ENCODE results near the gene CHRM1.

DNA sequence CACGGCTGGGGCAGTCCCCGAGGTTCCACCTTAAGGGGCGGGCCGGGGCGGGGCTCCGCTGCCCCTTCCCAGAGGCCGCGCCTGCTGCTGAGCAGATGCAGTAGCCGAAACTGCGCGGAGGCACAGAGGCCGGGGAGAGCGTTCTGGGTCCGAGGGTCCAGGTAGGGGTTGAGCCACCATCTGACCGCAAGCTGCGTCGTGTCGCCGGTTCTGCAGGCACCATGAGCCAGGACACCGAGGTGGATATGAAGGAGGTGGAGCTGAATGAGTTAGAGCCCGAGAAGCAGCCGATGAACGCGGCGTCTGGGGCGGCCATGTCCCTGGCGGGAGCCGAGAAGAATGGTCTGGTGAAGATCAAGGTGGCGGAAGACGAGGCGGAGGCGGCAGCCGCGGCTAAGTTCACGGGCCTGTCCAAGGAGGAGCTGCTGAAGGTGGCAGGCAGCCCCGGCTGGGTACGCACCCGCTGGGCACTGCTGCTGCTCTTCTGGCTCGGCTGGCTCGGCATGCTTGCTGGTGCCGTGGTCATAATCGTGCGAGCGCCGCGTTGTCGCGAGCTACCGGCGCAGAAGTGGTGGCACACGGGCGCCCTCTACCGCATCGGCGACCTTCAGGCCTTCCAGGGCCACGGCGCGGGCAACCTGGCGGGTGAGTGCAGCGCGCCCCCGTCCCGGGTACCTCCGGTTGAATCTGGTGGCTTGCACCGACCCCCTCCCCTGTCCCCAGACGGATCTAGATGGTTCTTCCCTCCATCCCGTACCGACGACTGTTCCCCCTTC is 40.2 kb downstream of the CHRM1 start, which contains the start of gene SLC3A2:
- TF ChIP-seq, protein P1, sequence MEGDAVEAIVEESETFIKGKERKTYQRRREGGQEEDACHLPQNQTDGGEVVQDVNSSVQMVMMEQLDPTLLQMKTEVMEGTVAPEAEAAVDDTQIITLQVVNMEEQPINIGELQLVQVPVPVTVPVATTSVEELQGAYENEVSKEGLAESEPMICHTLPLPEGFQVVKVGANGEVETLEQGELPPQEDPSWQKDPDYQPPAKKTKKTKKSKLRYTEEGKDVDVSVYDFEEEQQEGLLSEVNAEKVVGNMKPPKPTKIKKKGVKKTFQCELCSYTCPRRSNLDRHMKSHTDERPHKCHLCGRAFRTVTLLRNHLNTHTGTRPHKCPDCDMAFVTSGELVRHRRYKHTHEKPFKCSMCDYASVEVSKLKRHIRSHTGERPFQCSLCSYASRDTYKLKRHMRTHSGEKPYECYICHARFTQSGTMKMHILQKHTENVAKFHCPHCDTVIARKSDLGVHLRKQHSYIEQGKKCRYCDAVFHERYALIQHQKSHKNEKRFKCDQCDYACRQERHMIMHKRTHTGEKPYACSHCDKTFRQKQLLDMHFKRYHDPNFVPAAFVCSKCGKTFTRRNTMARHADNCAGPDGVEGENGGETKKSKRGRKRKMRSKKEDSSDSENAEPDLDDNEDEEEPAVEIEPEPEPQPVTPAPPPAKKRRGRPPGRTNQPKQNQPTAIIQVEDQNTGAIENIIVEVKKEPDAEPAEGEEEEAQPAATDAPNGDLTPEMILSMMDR (IDR thresholded peaks at IDR 0.05), result peak; percentile 63 to 93 (median 82)
- TF ChIP-seq POLR2AphosphoS5 (IDR thresholded peaks at IDR 0.05) (peak; percentile 97 to 99), POLR2A (IDR thresholded peaks at IDR 0.05) (peak; percentile 91 to 99 (median 98))
